PC-9 (cell line): Measurements from ENCODE around the gene TSPOAP1. TPM values are rescaled to one million over a fixed set of nuclear protein-coding genes. Genes with fewer than 3 reads are reported as not detected.

Experiments used
- BruUV-seq: library from RNA; stranded (reverse); fragments of 400-500 nt; replicated peaks from 2 replicates; lab custom pipeline; 2021; lab: Mats Ljungman, UMichigan
- CTCF ChIA-PET: fragments of 300-600 bp; sonication (Branson Sonifier 250); formaldehyde crosslinking; loops from one replicate; lab custom pipeline; 2022; ENCODE audit warnings: antibody characterized with exemption; lab: Charles Lee
- POLR2A ChIA-PET: fragments of 300-600 bp; sonication (Branson Sonifier 250); formaldehyde crosslinking; loops from one replicate; lab custom pipeline; 2022; ENCODE audit warnings: antibody characterized with exemption; ENCODE audit not compliant: unreplicated experiment; lab: Charles Lee
- DNase-seq, 2 experiments: peaks; one replicate each; pipeline versions ENCODE4 v3.0.0 to v3.0.0-alpha.2; 2015 to 2022; ENCODE audit warnings: mixed read lengths in 1 of 2
- H2AFZ ChIP-seq: fragments of 200-600 bp; sonication (generic); 2 replicates; pipeline ENCODE4 v1.8.1; 2017; ENCODE audit warnings: antibody characterized with exemption
- H3F3A ChIP-seq: fragments of 200-600 bp; sonication (generic); 2 replicates; pipeline ENCODE4 v1.8.1; 2017; ENCODE audit warnings: antibody characterized with exemption, mild to moderate bottlenecking, low read depth; ENCODE audit not compliant: insufficient read depth
- H3K27ac ChIP-seq: fragments of 200-600 bp; sonication (generic); 2 replicates; pipeline ENCODE4 v1.6.1; 2016; ENCODE audit warnings: mixed run types
- H3K27me3 ChIP-seq: fragments of 200-600 bp; sonication (generic); 2 replicates; pipeline ENCODE4 v1.6.1; 2016; ENCODE audit warnings: low read depth, mixed run types; ENCODE audit not compliant: insufficient read depth
- H3K36me3 ChIP-seq: fragments of 200-600 bp; sonication (generic); 2 replicates; pipeline ENCODE4 v1.6.1; 2016; ENCODE audit warnings: low read depth, mixed run types
- H3K4me1 ChIP-seq: fragments of 200-600 bp; sonication (generic); replicated peaks from 2 replicates; pipeline ENCODE4 v1.6.1; 2016; ENCODE audit warnings: mixed run types; ENCODE audit not compliant: insufficient read depth
- H3K4me2 ChIP-seq: fragments of 200-600 bp; sonication (generic); 2 replicates; pipeline ENCODE4 v1.6.1; 2017; ENCODE audit warnings: mixed run types
- H3K4me3 ChIP-seq: fragments of 200-600 bp; sonication (generic); 2 replicates; pipeline ENCODE4 v1.6.1; 2016; ENCODE audit warnings: mixed run types
- H3K79me2 ChIP-seq: fragments of 200-600 bp; sonication (generic); 2 replicates; pipeline ENCODE4 v1.6.1; 2017; ENCODE audit warnings: low read depth, mixed run types
- H3K9me2 ChIP-seq: fragments of 200-600 bp; sonication (generic); 2 replicates; pipeline ENCODE4 v1.8.1; 2017; ENCODE audit warnings: mild to moderate bottlenecking; ENCODE audit not compliant: insufficient read depth
- H3K9me3 ChIP-seq: fragments of 200-600 bp; sonication (generic); 2 replicates; pipeline ENCODE4 v1.8.1; 2016; ENCODE audit warnings: low read depth; ENCODE audit not compliant: insufficient read depth
- H4K20me1 ChIP-seq: fragments of 200-600 bp; sonication (generic); 2 replicates; pipeline ENCODE4 v1.8.1; 2017; ENCODE audit not compliant: insufficient read depth
- CTCF ChIP-seq: fragments of 200-600 bp; sonication (generic); conservative IDR thresholded peaks from 2 replicates; pipeline ENCODE4 v1.6.1; 2017; ENCODE audit warnings: mixed run types, antibody characterized with exemption, mild to moderate bottlenecking, moderate library complexity
- EZH2 ChIP-seq: fragments of 200-600 bp; sonication (generic); IDR thresholded peaks from 2 replicates; pipeline ENCODE4 v1.8.0; 2017; ENCODE audit warnings: antibody characterized with exemption, low read depth
- intact Hi-C: fragments of 100-400 bp; cut with micrococcal nuclease; formaldehyde crosslinking; loops from one replicate; pipeline ENCODE4 v1.10.0; 2022; ENCODE audit not compliant: unreplicated experiment
- total RNA-seq: library from RNA; stranded (reverse); gene quantifications from 2 replicates; pipeline ENCODE4 v1.2.3, GENCODE V29; 2021

Gene TSPOAP1
- total RNA-seq, 1 experiment from 2014 or later: 0.15 TPM

DNA sequence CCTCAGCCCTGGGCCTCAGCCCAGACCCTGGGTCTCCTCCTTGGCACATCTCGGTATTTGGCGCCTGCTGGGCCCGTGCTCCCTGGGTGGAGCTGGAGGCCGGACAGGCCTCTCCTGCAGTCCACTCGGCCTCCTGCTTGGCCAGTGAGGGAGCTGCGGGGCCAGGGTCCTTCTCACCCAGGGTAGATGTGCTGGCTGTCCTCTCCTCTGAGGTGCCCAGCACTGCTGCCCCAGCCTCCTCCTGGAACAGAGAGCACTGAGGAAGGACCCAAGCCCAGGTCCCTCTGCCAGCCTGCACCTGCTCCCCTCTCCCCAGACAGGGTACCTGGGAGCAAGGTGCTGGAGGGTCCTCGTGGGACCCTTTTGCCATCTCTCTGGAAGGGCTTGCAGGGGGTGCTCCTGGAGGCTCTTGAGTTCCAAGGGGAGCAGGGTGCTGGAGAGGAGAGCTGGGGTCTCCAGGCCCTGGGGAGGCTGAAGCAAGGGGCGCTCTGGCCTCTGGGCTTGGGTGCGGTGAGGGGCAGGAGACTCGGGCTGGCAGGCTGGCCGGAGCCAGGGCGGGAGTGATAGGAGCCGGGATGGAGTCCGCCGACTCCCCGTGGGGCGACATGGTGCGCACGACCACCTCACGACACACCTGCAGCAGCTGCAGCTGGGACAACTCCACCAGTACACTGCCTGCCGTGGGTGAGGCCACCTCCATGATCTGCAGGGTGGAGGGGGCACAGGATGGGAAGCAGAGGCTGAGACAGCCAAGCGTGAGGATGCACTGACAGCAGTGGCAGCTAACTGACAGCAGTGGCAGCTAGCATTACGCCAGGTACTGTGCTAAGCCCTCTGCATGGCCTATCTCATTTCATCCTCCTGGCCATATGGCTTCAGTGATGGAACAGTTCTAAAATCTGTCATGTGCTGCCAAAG is 17.8 kb downstream of the TSPOAP1 start:
- H3K36me3 ChIP-seq: no peaks in the 10 kb centered on the region
- ChIA-PET CTCF (no interaction called here), POLR2A (no interaction called here)
- no TSS peak for BruUV-seq
- no peaks in the 10 kb centered on the region for H3K9me3 ChIP-seq
- no peak for DNase-seq
- H3K79me2 ChIP-seq: no peaks in the 10 kb centered on the region
- no peak overlapping the region for H2AFZ ChIP-seq
- intact Hi-C loops: loop anchor here (10.0 kb wide), 1 partner anchor 694 kb away; no protein-coding TSS in a partner anchor
- no peak overlapping the region for H3K4me3 ChIP-seq
- TF ChIP-seq EZH2 (no peak), CTCF (no peak)
- H3K4me1 ChIP-seq: no peaks in the 10 kb centered on the region
- no peak overlapping the region for H3K27ac ChIP-seq
- no peaks in the 10 kb centered on the region for H3K9me2 ChIP-seq
- H3F3A ChIP-seq: no peaks in the 10 kb centered on the region
- H3K27me3 ChIP-seq: peaks cover 94% of the 10 kb centered on the region
- H4K20me1 ChIP-seq: no peaks in the 10 kb centered on the region; the same call in 1 of the 2 replicates
- no peak overlapping the region for H3K4me2 ChIP-seq

DNA sequence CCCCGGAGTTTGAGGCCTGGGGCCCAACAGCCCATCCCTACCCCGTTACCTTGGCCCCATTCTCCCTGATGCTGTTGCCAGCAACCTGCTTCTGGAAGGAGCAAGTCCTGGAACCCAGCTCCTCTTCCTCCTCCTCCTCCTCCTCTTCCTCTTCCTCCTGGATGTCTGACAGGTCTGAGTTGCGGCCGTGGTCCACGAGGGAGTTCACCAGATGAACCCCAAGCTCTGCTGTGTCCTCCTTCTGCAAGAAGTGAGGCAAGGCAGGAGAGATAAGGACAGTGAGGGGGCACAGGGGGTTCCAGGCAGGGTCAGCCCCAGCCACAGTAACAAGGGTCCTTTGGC is 18.7 kb downstream of the TSPOAP1 start:
- Histone ChIP-seq H3K4me2 (no peak overlapping the region), H3K4me3 (no peak overlapping the region), H3K9me2 (no peaks in the 10 kb centered on the region), H2AFZ (no peak overlapping the region), H3K79me2 (no peaks in the 10 kb centered on the region), H3K9me3 (no peaks in the 10 kb centered on the region), H4K20me1 (no peaks in the 10 kb centered on the region; the same call in 1 of the 2 replicates), H3K36me3 (no peaks in the 10 kb centered on the region), H3K27me3 (peaks cover 97% of the 10 kb centered on the region), H3K27ac (no peak overlapping the region), H3K4me1 (no peaks in the 10 kb centered on the region), H3F3A (no peaks in the 10 kb centered on the region)
- intact Hi-C loops: loop anchor here (10.0 kb wide), 1 partner anchor 695 kb away; no protein-coding TSS in a partner anchor
- CTCF ChIA-PET: no interaction called here
- POLR2A ChIA-PET: no interaction called here
- BruUV-seq: no TSS peak
- no peak for DNase-seq
- TF ChIP-seq EZH2 (no peak), CTCF (no peak)

GRCh38 chr17:58308985-58309917 is 19.3 kb downstream of the TSPOAP1 start:
- Histone ChIP-seq H3K36me3 (no peaks in the 10 kb centered on the region), H3K4me2 (no peak overlapping the region), H2AFZ (no peak overlapping the region), H3K4me1 (no peaks in the 10 kb centered on the region), H4K20me1 (no peaks in the 10 kb centered on the region; the same call in 1 of the 2 replicates), H3K79me2 (no peaks in the 10 kb centered on the region), H3F3A (no peaks in the 10 kb centered on the region), H3K27me3 (peaks cover 95% of the 10 kb centered on the region), H3K27ac (no peak overlapping the region), H3K9me2 (no peaks in the 10 kb centered on the region), H3K4me3 (no peak overlapping the region), H3K9me3 (no peaks in the 10 kb centered on the region)
- CTCF ChIA-PET: no interaction called here
- POLR2A ChIA-PET: no interaction called here
- BruUV-seq: no TSS peak
- intact Hi-C loops: no loop called here
- no peak for DNase-seq
- no peak for TF ChIP-seq CTCF
- no peak for TF ChIP-seq EZH2
